Stimulated activated effector memory CD8-positive, alpha-beta T cell treated with anti-CD3 and anti-CD28 coated beads, Interleukin-12 subunit alpha, Interleukin-12 subunit beta, amount 100 ng/mL, for 72 hours (primary cell): ENCODE results near the gene ACTRT2.
A peak's percentile ranks its signal among the peaks of the same experiment; 100 is the strongest.

Experiments
- ATAC-seq: fragments of 150-1000 bp; cut with Tn5 transposase; 2 replicates; pipeline ENCODE4 v1.10.0; 2021
- DNase-seq, 2 donors: peaks; one replicate each; pipeline ENCODE4 v3.0.0; 2021 to 2022; ENCODE audit warnings: low spot score in 2 of 2
- H3K27ac Mint-ChIP-seq: one replicate; pipeline ENCODE4 v1.8.0; 2022; ENCODE audit warnings: mild to moderate bottlenecking, mixed read lengths
- H3K36me3 Mint-ChIP-seq: one replicate; pipeline ENCODE4 v1.8.0; 2022; ENCODE audit warnings: mild to moderate bottlenecking, mixed read lengths
- H3K4me1 Mint-ChIP-seq: one replicate; pipeline ENCODE4 v1.8.0; 2022; ENCODE audit warnings: mixed read lengths
- H3K4me3 Mint-ChIP-seq: one replicate; pipeline ENCODE4 v1.8.0; 2022; ENCODE audit warnings: mild to moderate bottlenecking, mixed read lengths
- H3K9me3 Mint-ChIP-seq: one replicate; pipeline ENCODE4 v1.8.0; 2022; ENCODE audit warnings: mixed read lengths

The ACTRT2 gene

GRCh38 chr1:3018051-3018471, 3.2 kb upstream of the ACTRT2 start:
- Mint-ChIP-seq H3K4me3 (no peak overlapping the region), H3K27ac (no peak overlapping the region), H3K9me3 (no peaks in the 10 kb centered on the region), H3K36me3 (no peaks in the 10 kb centered on the region), H3K4me1 (peaks cover 5% of the 10 kb centered on the region)
- ATAC-seq (no peak), DNase-seq (no peak)

DNA sequence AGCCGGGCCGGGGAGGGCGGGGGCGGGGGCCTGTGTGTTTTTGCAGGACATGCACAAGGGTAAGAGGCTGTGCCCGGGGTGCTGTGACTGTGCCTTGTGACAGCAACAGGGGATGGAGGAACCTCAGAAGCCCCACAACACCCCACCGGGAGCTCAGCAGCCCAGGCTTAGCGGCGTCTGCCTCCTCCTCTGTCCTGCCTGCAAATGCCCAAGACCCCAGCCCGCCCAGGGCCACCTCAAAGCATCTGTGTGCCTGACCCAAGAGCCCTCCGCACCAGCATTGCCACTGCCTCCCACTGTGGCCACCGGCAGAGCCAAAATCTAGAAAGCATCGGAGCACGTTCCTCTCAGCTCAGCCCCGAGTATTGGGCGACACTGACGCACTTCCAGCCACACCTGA, 2.7 kb upstream of the ACTRT2 start:
- Mint-ChIP-seq H3K4me3 (no peak overlapping the region), H3K4me1 (no peaks in the 10 kb centered on the region), H3K36me3 (no peaks in the 10 kb centered on the region), H3K9me3 (no peaks in the 10 kb centered on the region), H3K27ac (no peak overlapping the region)
- DNase-seq, result no peak
- no peak for ATAC-seq

GRCh38 chr1:3019007-3019515, 2.2 kb upstream of the ACTRT2 start:
- Mint-ChIP-seq H3K4me3 (no peak overlapping the region), H3K4me1 (no peaks in the 10 kb centered on the region), H3K27ac (no peak overlapping the region), H3K36me3 (no peaks in the 10 kb centered on the region), H3K9me3 (no peaks in the 10 kb centered on the region)
- no peak for DNase-seq
- no peak for ATAC-seq

DNA sequence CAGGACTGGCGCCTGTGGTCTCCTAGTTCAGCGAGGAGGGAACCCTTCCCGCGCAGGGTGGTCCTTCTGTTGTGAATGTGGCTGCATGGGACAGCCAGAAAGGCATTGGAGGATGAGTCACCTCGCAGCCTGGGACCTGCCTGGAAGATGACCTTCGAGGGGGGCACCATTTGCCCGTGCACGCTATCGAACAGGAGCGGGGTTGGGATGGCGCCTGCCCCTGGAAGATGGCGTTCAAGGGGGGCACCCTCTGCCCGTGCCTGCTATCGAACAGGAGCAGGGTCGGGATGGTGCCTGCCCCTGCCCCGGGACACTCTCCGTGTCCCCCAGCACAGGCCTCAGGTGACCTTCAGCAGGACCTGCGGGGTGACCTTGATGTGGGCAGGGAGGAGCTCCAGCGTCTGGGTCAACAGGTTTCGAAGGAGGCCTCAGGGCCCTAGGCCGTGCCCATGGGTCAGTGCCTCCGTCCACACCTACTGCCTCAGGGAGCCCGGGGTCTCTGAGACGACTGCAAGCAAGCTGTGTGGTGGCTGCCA, 1.7 kb upstream of the ACTRT2 start:
- Mint-ChIP-seq H3K9me3 (no peaks in the 10 kb centered on the region), H3K27ac (no peak overlapping the region), H3K4me3 (no peak overlapping the region), H3K36me3 (no peaks in the 10 kb centered on the region), H3K4me1 (no peaks in the 10 kb centered on the region)
- no peak for DNase-seq
- ATAC-seq, result no peak

DNA sequence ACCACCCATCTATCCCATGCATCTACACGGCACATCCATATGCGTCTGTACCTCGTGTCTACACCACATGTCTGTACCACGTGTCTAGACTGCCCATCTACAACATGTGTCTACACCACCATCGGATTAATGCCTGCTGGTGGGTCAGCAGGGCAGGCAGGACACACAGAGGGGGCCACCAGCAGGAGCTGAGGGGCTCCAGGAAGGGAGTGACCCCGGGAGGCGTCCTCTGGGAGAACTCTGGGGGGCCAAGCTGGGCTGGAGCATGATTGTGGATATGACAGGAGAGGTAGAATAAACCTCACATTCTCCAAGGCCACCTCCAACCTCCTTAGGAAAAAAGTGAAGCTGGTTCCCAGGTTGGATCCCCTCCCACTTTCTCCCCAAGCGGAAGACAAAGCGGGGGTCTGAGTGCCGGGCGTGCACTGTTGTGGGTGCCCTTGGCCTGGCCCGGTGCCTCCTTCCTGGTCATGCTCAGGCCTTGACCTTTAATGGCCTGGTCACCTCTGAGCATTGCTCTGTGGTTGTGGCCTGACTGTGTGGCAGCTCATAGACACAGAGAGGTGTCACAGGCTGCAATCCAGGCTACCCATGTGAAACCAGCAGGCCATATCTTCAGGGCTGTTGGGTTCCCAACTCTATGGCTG, 881 bp upstream of the ACTRT2 start:
- H3K27ac Mint-ChIP-seq, result peak overlapping the region; percentile 43

DNA sequence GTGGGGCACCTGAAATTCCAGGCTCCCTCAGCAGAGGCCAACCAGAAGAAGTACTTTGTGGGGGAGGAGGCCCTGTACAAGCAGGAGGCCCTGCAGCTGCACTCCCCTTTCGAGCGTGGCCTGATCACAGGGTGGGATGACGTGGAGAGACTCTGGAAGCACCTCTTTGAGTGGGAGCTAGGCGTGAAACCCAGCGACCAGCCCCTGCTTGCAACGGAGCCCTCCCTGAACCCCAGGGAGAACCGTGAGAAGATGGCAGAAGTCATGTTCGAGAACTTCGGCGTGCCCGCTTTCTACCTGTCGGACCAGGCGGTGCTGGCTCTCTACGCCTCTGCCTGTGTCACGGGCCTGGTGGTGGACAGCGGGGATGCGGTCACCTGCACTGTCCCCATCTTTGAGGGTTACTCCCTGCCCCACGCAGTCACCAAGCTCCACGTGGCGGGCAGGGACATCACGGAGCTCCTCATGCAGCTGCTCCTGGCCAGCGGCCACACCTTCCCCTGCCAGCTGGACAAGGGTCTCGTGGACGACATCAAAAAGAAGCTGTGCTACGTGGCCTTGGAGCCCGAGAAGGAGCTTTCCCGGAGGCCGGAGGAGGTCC, 634 bp downstream of the ACTRT2 start:
- ATAC-seq, result no peak
- H3K27ac Mint-ChIP-seq, result no peak overlapping the region
- no peak overlapping the region for H3K4me3 Mint-ChIP-seq
- no peaks in the 10 kb centered on the region for H3K9me3 Mint-ChIP-seq
- no peak for DNase-seq
- no peaks in the 10 kb centered on the region for H3K36me3 Mint-ChIP-seq
- no peaks in the 10 kb centered on the region for H3K4me1 Mint-ChIP-seq

More for the DNA sequence above, 881 bp upstream of the ACTRT2 start:
- DNase-seq, result no peak
- Mint-ChIP-seq H3K4me1 (no peaks in the 10 kb centered on the region), H3K9me3 (no peaks in the 10 kb centered on the region), H3K4me3 (no peak overlapping the region), H3K36me3 (no peaks in the 10 kb centered on the region)
- no peak for ATAC-seq

DNA sequence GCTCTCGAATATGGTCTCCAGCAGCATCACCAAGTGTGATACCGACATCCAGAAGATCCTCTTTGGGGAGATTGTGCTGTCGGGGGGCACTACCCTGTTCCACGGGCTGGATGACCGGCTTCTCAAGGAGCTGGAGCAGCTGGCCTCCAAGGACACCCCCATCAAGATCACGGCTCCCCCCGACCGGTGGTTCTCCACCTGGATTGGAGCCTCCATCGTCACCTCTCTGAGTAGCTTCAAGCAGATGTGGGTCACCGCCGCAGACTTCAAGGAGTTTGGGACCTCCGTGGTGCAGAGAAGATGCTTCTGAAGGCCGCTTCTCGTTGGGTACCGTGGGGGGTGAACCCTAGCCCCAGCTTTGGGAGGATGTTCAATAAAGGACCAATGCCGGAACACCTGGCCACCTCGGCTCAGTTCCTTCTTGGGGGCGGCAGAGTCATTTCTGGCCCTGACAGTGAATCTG, 1.3 kb downstream of the ACTRT2 start:
- DNase-seq (no peak), ATAC-seq (no peak)
- no peaks in the 10 kb centered on the region for H3K9me3 Mint-ChIP-seq
- H3K27ac Mint-ChIP-seq, result no peak overlapping the region
- no peaks in the 10 kb centered on the region for H3K36me3 Mint-ChIP-seq
- no peak overlapping the region for H3K4me3 Mint-ChIP-seq
- H3K4me1 Mint-ChIP-seq, result no peaks in the 10 kb centered on the region

DNA sequence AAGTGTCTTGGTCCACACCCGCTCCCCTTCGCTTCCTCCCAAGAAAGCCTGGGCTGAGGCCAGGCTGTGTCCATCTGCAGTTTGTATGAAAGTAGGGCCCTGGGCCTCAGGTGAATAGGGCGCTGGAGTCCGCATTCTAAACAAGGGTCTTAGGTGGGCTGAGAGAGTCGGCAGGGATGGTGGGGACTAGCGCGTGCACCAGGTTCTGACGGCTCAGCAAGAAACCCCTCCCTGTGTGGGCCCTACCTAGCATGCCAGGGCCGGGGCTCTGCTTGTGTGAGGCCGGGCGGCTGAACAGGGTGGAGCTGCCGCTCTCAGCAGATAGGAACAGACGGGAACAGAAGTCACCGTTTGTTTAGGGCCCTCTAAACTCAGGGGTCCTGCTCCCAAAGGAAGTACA, 1.7 kb downstream of the ACTRT2 start:
- Mint-ChIP-seq H3K4me1 (no peaks in the 10 kb centered on the region), H3K9me3 (no peaks in the 10 kb centered on the region), H3K27ac (no peak overlapping the region), H3K4me3 (no peak overlapping the region), H3K36me3 (no peaks in the 10 kb centered on the region)
- ATAC-seq (no peak), DNase-seq (no peak)

GRCh38 chr1:3024019-3024418, 2.8 kb downstream of the ACTRT2 start:
- Mint-ChIP-seq H3K27ac (no peak overlapping the region), H3K4me3 (no peak overlapping the region), H3K4me1 (no peaks in the 10 kb centered on the region), H3K36me3 (no peaks in the 10 kb centered on the region), H3K9me3 (no peaks in the 10 kb centered on the region)
- ATAC-seq (no peak), DNase-seq (no peak)

DNA sequence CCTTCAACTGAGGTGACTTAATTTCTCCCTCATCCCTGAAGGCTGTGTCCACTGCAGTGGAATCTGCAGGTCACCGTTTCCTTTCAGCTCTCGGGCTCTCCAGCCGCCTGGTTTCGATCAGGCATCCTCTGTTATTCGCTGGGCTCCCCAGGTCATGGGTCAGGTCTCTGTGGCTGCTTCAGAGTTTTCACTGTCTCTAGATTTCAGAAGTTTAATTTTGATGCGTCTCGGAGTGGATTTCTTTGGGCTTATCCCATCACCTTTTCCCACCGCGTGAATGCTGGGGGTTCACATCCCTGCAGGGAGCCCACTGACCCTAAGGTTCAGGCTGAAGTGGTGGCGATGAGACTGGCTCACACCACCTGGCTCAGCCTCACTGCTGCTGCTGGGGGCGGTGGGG, 3.3 kb downstream of the ACTRT2 start:
- DNase-seq, result no peak
- Mint-ChIP-seq H3K27ac (no peak overlapping the region), H3K36me3 (no peaks in the 10 kb centered on the region), H3K9me3 (no peaks in the 10 kb centered on the region), H3K4me3 (no peak overlapping the region), H3K4me1 (no peaks in the 10 kb centered on the region)
- no peak for ATAC-seq

DNA sequence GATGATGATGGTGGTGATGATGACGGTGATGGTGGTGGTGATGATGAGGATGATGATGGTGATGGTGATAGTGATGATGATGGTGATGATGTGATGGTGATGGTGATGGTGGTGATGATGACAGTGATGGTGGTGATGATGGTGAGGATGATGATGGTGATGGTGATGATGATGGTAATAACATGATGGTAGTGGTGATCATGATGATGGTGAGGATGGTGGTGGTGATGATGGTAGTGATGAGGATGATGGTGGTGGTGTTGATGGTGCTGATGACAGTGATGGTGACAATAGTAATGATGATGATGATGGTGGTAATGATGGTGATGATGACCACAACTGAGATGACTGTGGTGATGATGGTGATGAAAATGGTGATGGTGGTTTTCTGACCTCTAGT, 4.9 kb downstream of the ACTRT2 start:
- H3K9me3 Mint-ChIP-seq, result no peaks in the 10 kb centered on the region
- no peak overlapping the region for H3K27ac Mint-ChIP-seq
- no peaks in the 10 kb centered on the region for H3K4me1 Mint-ChIP-seq
- no peak overlapping the region for H3K4me3 Mint-ChIP-seq
- DNase-seq, result no peak
- H3K36me3 Mint-ChIP-seq, result no peaks in the 10 kb centered on the region
- ATAC-seq, result no peak

DNA sequence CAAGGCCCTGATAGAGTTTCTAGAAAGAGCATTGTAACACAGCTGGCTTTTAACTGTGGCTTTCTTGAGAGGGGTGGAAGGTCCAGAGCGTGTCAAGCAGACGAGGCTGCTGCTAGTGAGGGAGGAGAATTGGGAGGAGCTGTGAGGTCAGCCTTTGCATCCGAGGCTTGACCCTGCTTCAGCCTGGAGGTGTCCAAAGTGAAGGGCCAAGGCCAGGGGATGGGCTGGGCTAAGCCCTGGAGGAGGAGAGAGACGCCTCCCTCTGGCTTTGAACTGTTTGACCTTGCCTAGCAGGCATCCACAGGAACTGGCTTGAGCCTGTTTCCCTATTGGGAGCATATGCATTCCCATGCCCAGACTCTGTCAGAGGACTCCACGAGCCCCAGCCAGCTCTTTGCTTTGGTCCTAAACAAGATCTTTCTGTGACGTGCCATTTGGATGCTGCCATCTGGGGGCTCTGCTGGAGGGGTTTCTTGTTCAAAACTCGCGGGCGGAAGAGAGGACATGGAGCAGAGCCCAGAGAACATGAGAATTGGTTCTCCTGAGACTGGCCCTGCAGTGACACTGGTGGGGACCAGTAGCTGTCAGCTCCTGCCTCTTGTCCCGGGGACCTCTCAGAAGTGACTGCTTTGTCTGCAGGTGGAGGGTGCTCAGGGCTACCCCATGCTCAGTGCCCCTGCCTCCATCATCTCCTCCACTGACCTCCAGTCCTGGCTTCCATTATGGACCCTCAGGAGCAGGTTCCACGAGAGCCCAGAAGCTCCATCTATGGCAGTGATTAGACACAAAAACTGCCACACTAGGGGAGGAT, 5.5 kb downstream of the ACTRT2 start:
- Mint-ChIP-seq H3K36me3 (no peaks in the 10 kb centered on the region), H3K4me3 (no peak overlapping the region), H3K4me1 (no peaks in the 10 kb centered on the region), H3K9me3 (no peaks in the 10 kb centered on the region), H3K27ac (no peak overlapping the region)
- ATAC-seq (no peak), DNase-seq (no peak)

DNA sequence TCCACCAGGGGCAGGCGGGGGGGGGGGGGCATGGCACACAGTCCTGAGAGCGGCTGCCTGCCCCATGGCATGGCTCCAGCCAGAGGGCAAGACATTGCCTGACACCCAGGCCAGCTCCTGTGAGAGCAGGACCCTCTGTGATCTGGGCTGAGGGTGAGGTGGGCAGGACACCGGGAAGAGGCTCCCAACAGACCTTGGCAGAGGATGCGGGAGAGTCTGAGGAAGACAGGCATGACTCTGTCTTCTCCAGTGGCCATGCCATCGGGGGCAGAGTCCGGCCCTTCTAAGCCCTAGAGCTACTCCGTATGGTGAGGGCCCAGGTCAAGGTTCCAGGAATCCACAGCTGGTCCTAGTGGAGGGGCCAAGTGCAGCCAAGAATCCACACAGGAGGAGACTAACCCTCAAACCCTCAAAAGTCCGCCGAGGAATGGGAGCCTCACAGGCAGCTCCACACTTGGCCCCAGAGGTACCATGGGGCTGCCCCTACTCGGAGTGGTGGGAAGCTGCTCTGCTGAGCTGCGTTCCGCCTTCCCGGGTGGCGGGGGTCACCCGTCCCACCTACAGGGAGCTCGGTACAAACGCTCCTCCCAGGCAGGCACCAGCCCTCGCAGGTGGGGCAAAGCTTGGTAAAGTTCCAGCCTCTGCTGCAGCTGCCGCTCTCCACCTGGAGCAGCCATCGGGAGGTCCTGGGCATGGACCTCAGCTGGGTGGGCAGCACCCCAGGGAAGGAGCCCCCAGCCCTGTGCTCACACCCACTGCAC, 6.5 kb downstream of the ACTRT2 start:
- DNase-seq (no peak), ATAC-seq (no peak)
- Mint-ChIP-seq H3K4me3 (no peak overlapping the region), H3K27ac (no peak overlapping the region), H3K9me3 (no peaks in the 10 kb centered on the region), H3K4me1 (peaks cover 9% of the 10 kb centered on the region), H3K36me3 (no peaks in the 10 kb centered on the region)

DNA sequence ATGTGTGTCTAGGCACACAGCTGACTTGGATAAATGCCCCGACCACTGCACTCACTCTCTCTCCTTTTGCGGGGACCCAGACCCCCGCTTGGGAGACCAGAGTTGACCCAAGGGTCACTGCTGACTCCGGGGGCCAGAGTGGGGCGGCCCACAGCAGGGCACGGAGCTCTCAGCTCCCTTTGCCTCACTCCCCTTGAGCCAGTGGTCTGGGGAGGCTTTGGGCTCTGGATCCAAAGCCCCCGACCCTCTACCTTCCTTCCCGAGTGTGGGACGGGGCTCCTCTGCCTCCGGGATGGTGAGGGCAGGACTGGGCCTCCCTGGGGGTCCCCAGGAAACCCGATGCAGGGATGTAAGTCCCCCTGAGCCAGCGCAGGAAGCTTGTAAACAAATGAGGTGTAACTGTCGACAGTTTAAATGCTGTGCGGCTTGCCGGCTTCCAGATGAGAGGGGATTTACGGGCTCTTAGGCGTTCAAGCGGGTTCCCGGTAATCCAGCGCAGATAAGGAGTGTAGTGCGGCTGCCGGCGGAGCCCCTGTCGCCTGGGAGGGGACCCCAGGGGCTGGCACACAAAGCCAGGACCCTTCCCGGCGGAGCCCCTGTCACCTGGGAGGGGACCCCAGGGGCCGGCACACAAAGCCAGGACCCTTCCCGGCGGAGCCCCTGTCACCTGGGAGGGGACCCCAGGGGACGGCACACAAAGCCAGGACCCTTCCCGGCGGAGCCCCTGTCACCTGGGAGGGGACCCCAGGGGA, 7.4 kb downstream of the ACTRT2 start:
- ATAC-seq, result no peak
- no peaks in the 10 kb centered on the region for H3K9me3 Mint-ChIP-seq

More for the DNA sequence above, 7.4 kb downstream of the ACTRT2 start:
- Mint-ChIP-seq H3K27ac (no peak overlapping the region), H3K4me1 (peaks cover 16% of the 10 kb centered on the region), H3K4me3 (no peak overlapping the region), H3K36me3 (no peaks in the 10 kb centered on the region)
- no peak for DNase-seq
